ENCODE measurements around the gene PRKG1.

The PRKG1 gene

GRCh38 chr10:51972733-51973346 lies 898.6 kb downstream of the PRKG1 start:
- no peak for DNase-seq

GRCh38 chr10:51980752-51981151 lies 906.5 kb downstream of the PRKG1 start:
- no peak for DNase-seq

- no peak for DNase-seq
Measured at GRCh38 chr10:51981731-51982130, 907.4 kb downstream of the PRKG1 start.

- DNase-seq = no peak
Measured at GRCh38 chr10:51983481-51983880, 909.2 kb downstream of the PRKG1 start.

- no peak for DNase-seq
Measured at GRCh38 chr10:51985336-51985735, 911.0 kb downstream of the PRKG1 start.

- peak; percentile 87 for DNase-seq
Measured at GRCh38 chr10:51986516-51986915, 912.2 kb downstream of the PRKG1 start.

- no peak for DNase-seq
Measured at GRCh38 chr10:51993475-51993874, 919.2 kb downstream of the PRKG1 start.

- no peak for DNase-seq
Measured at GRCh38 chr10:51999096-51999495, 924.8 kb downstream of the PRKG1 start.

- DNase-seq = peak; percentile 71
Measured at GRCh38 chr10:52004342-52004949, 930.2 kb downstream of the PRKG1 start.

GRCh38 chr10:52007091-52007490 lies 932.8 kb downstream of the PRKG1 start:
- DNase-seq = no peak

- DNase-seq = no peak
Measured at GRCh38 chr10:52011118-52011517, 936.8 kb downstream of the PRKG1 start.

- no peak for DNase-seq
Measured at GRCh38 chr10:52019077-52019555, 944.8 kb downstream of the PRKG1 start.

GRCh38 chr10:52019656-52020055 lies 945.4 kb downstream of the PRKG1 start:
- DNase-seq = no peak

GRCh38 chr10:52020173-52020572 lies 945.9 kb downstream of the PRKG1 start:
- DNase-seq = peak; percentile 7

- DNase-seq = no peak
Measured at GRCh38 chr10:52020702-52021101, 946.4 kb downstream of the PRKG1 start.

- no peak for DNase-seq
Measured at GRCh38 chr10:52027055-52027705, 952.9 kb downstream of the PRKG1 start.

GRCh38 chr10:52028523-52028858 lies 954.2 kb downstream of the PRKG1 start:
- no peak for DNase-seq

GRCh38 chr10:52029628-52030027 lies 955.3 kb downstream of the PRKG1 start:
- DNase-seq = no peak

GRCh38 chr10:52030051-52030790 lies 955.9 kb downstream of the PRKG1 start:
- DNase-seq = peak; percentile 10

- DNase-seq = no peak
Measured at GRCh38 chr10:52030975-52031374, 956.7 kb downstream of the PRKG1 start.

GRCh38 chr10:52031771-52032170 lies 957.5 kb downstream of the PRKG1 start:
- no peak for DNase-seq

GRCh38 chr10:52032681-52033629 lies 958.7 kb downstream of the PRKG1 start:
- DNase-seq = no peak
